Gastrocnemius medialis (tissue), 4 donors: ENCODE results near the gene DUT.

Source experiments
- CTCF ChIP-seq, 5 experiments: fragments of 450-650 bp in 3 of 5; fragments of 200-600 bp in 2 of 5; sonication (generic) in 2 of 5; IDR thresholded peaks in 4 of 5; conservative IDR thresholded peaks in 1 of 5; 1 replicate in 4 of 5; 2 replicates in 1 of 5; pipeline ENCODE4 v1.5.1; 2016 to 2019; ENCODE audit warnings: antibody characterized with exemption in 5 of 5, mild to moderate bottlenecking in 3 of 5, moderate library complexity in 3 of 5
- POLR2A ChIP-seq, 2 donors: fragments of 450-650 bp; IDR thresholded peaks; one replicate each; pipeline ENCODE4 v1.6.1; 2017; ENCODE audit warnings: antibody characterized with exemption in 2 of 2, mild to moderate bottlenecking in 2 of 2, moderate library complexity in 2 of 2

- TF ChIP-seq POLR2A (IDR thresholded peaks at IDR 0.05) = no peak
- no peak for TF ChIP-seq CTCF (IDR thresholded peaks at IDR 0.05 in 4 of 5, conservative IDR thresholded peaks at IDR 0.05 in 1 of 5)
These were observed 6.4 kb downstream of the DUT start for GRCh38 chr15:48337607-48338006.
